SK-N-SH (cell line): Measurements from ENCODE around the gene FKBP8. TPM values are rescaled to one million over a fixed set of nuclear protein-coding genes. Genes with fewer than 3 reads are reported as not detected.

Experiments
- CTCF ChIA-PET: fragments of 300-600, 350-600 bp; formaldehyde crosslinking; extraction: SDS; loops from one replicate; lab custom pipeline; 2021; lab: Yijun Ruan, JAX
- POLR2A ChIA-PET: fragments of 350-600 bp; sonication (Branson Sonifier 250); formaldehyde crosslinking; extraction: SDS; loops from one replicate; lab custom pipeline; 2020; ENCODE audit warnings: antibody characterized with exemption, inconsistent platforms; lab: Yijun Ruan, JAX
- DNase-seq: peaks from one replicate; pipeline ENCODE4 v3.0.0; 2012
- H2AFZ ChIP-seq: fragments of 200-600 bp; sonication (generic); 2 replicates; pipeline ENCODE4 v1.8.1; 2016; ENCODE audit warnings: antibody characterized with exemption, mild to moderate bottlenecking, low read depth
- H3F3A ChIP-seq: fragments of 200-600 bp; sonication (generic); replicated peaks from 2 replicates; pipeline ENCODE3; 2016; ENCODE audit warnings: antibody characterized with exemption, mild to moderate bottlenecking; ENCODE audit not compliant: insufficient read depth
- H3K27ac ChIP-seq, 2 experiments: fragments of 200-500 bp in 1 of 2; fragments of 200-600 bp in 1 of 2; sonication (Bioruptor generic) in 1 of 2; sonication (generic), shearing (Covaris generic) in 1 of 2; 2 replicates each; pipeline versions ENCODE4 v1.5.1 to v1.6.1; 2014 to 2016; ENCODE audit warnings: low read depth in 2 of 2, inconsistent platforms in 1 of 2, low read length in 1 of 2, mild to moderate bottlenecking in 1 of 2, mixed read lengths in 1 of 2
- H3K27me3 ChIP-seq: fragments of 200-600 bp; sonication (generic), shearing (Covaris generic); 2 replicates; pipeline ENCODE4 v1.6.1; 2016; ENCODE audit warnings: mixed run types; ENCODE audit not compliant: insufficient read depth
- H3K36me3 ChIP-seq, 2 experiments: fragments of 200-500 bp in 1 of 2; fragments of 200-600 bp in 1 of 2; sonication (Bioruptor generic) in 1 of 2; sonication (generic) in 1 of 2; replicated peaks in 1 of 2; 2 replicates each; pipeline versions ENCODE3 to v1.5.1; 2014 to 2016; ENCODE audit warnings: low read length in 1 of 2, mild to moderate bottlenecking in 1 of 2; ENCODE audit not compliant: insufficient read depth in 2 of 2, control insufficient read depth in 1 of 2
- H3K4me1 ChIP-seq, 2 experiments: fragments of 200-500 bp in 1 of 2; fragments of 200-600 bp in 1 of 2; sonication (Bioruptor generic) in 1 of 2; sonication (generic), shearing (Covaris generic) in 1 of 2; 2 replicates each; pipeline versions ENCODE4 v1.5.1 to v1.6.1; 2014 to 2016; ENCODE audit warnings: low read depth in 1 of 2, low read length in 1 of 2, mixed run types in 1 of 2; ENCODE audit not compliant: insufficient read depth in 2 of 2, control insufficient read depth in 1 of 2
- H3K4me2 ChIP-seq: fragments of 200-600 bp; sonication (generic), shearing (Covaris generic); 2 replicates; pipeline ENCODE4 v1.6.1; 2017; ENCODE audit warnings: mixed run types
- H3K4me3 ChIP-seq, 2 experiments: fragments of 200-500 bp in 1 of 2; fragments of 200-600 bp in 1 of 2; sonication (Bioruptor generic) in 1 of 2; sonication (generic), shearing (Covaris generic) in 1 of 2; 2 replicates each; pipeline versions ENCODE4 v1.5.1 to v1.8.1; 2014 to 2016; ENCODE audit warnings: low read depth in 2 of 2, inconsistent platforms in 1 of 2, low read length in 1 of 2, mild to moderate bottlenecking in 1 of 2, mixed read lengths in 1 of 2, moderate library complexity in 1 of 2
- H3K79me2 ChIP-seq: fragments of 200-600 bp; sonication (generic); 2 replicates; pipeline ENCODE4 v1.8.1; 2017; ENCODE audit warnings: mild to moderate bottlenecking; ENCODE audit not compliant: insufficient read depth
- H3K9ac ChIP-seq: fragments of 200-600 bp; sonication (generic); 2 replicates; pipeline ENCODE4 v1.6.1; 2017; ENCODE audit warnings: mixed run types
- H3K9me2 ChIP-seq: fragments of 200-600 bp; sonication (generic); 2 replicates; pipeline ENCODE4 v1.6.1; 2017; ENCODE audit warnings: mixed run types
- H3K9me3 ChIP-seq: fragments of 200-600 bp; sonication (generic); 2 replicates; pipeline ENCODE4 v1.6.1; 2017; ENCODE audit warnings: mixed run types, mild to moderate bottlenecking, moderate library complexity
- H4K20me1 ChIP-seq: fragments of 200-600 bp; sonication (generic); 2 replicates; pipeline ENCODE4 v1.6.1; 2017; ENCODE audit warnings: mild to moderate bottlenecking, mixed run types; ENCODE audit not compliant: insufficient read depth
- ELF1 ChIP-seq: IDR thresholded peaks from 2 replicates; pipeline ENCODE4 v1.4.0; 2012
- EZH2phosphoT487 ChIP-seq: fragments of 200-600 bp; sonication (generic); IDR thresholded peaks from 2 replicates; pipeline ENCODE4 v1.6.1; 2017; ENCODE audit warnings: low read depth, mixed run types, mild to moderate bottlenecking, antibody characterized with exemption, moderate library complexity, borderline replicate concordance
- FOSL2 ChIP-seq: IDR thresholded peaks from 2 replicates; pipeline ENCODE4 v1.4.0; 2012; ENCODE audit warnings: low read depth, mild to moderate bottlenecking, moderate library complexity, borderline replicate concordance
- JUND ChIP-seq: IDR thresholded peaks from 2 replicates; pipeline ENCODE4 v1.4.0; 2012
- MEF2A ChIP-seq: IDR thresholded peaks from 2 replicates; pipeline ENCODE4 v1.4.0; 2012; ENCODE audit warnings: low read depth, borderline replicate concordance
- NRF1 ChIP-seq: IDR thresholded peaks from 2 replicates; pipeline ENCODE4 v1.6.1; 2012; ENCODE audit warnings: low read depth, mild to moderate bottlenecking, low read length
- POLR2AphosphoS5 ChIP-seq: IDR thresholded peaks from 2 replicates; pipeline ENCODE4 v1.6.1; 2012; ENCODE audit warnings: low read depth, low read length
- RAD21 ChIP-seq: IDR thresholded peaks from 2 replicates; pipeline ENCODE4 v1.6.1; 2012; ENCODE audit warnings: mild to moderate bottlenecking, low read length
- RCOR1 ChIP-seq: fragments of 150-350 bp; IDR thresholded peaks from 2 replicates; pipeline ENCODE4 v1.6.1; 2017; ENCODE audit warnings: antibody characterized with exemption, low read length
- RXRA ChIP-seq: IDR thresholded peaks from 2 replicates; pipeline ENCODE4 v1.4.0; 2012; ENCODE audit warnings: low read depth, mild to moderate bottlenecking, borderline replicate concordance
- SIN3A ChIP-seq: IDR thresholded peaks from 2 replicates; pipeline ENCODE4 v1.6.1; 2012; ENCODE audit warnings: low read depth, mild to moderate bottlenecking, low read length, moderate library complexity, borderline replicate concordance
- SMC3 ChIP-seq: IDR thresholded peaks from 2 replicates; pipeline ENCODE4 v1.6.1; 2012; ENCODE audit warnings: low read depth, low read length, improper control_type of control experiment
- TAF1 ChIP-seq: IDR thresholded peaks from 2 replicates; pipeline ENCODE4 v1.6.1; 2012; ENCODE audit warnings: low read depth, mild to moderate bottlenecking, low read length, moderate library complexity, borderline replicate concordance
- TEAD4 ChIP-seq: IDR thresholded peaks from 2 replicates; pipeline ENCODE4 v1.4.0; 2012; ENCODE audit warnings: mild to moderate bottlenecking, borderline replicate concordance; ENCODE audit not compliant: insufficient read depth
- WGBS: methylation state at CpG from one replicate; pipeline ENCODE4 v1.1.6; 2017; ENCODE audit warnings: low lambda C conversion rate; 5-methylcytosine and 5-hydroxymethylcytosine counted together
- polyA plus RNA-seq, 3 experiments: library from polyadenylated mRNA; depleted of rRNA; stranded (reverse); fragments of >200 nt; gene quantifications; 2 replicates each; pipeline ENCODE4 v1.2.3, GENCODE V29; 2012
- TF ChIP-seq, protein P1 (sequence below): IDR thresholded peaks from 2 replicates; pipeline ENCODE4 v1.4.0; 2012; ENCODE audit warnings: low read depth, borderline replicate concordance
- TF ChIP-seq, protein P2 (sequence below): IDR thresholded peaks from 2 replicates; pipeline ENCODE4 v1.4.0; 2012; ENCODE audit warnings: low read depth

Gene FKBP8
- polyA plus RNA-seq, 1 of the 3 experiments (the other 2 are of a cell fraction), result 273 TPM

DNA sequence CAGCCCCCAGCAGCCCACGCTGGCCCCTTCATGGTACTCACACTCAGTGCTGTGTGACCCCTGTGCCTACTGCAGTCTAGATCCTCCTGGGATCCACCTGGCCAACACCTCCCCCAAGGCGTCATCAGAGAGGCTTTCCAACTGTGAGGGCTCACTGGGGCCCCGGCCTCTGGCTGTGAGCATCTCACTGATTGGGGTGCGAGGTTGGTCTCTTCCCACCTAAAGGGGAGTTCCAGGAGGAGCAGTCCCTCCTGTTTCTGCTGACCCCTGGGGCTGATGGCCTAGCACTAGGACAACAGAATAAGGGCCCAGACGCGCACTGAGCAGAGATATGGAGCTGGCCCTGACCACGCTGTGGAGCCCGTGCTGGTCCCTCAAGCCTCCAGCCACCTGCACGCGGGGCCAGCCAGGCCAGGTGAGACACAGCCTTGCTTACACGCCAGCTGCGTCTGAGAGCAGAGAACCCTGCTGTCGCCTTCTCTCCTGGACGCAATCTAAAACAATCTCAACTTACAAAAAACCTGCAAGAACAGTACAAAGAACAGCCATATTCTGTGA, 53.7 kb downstream of the FKBP8 start:
- no peak for DNase-seq
- Histone ChIP-seq H3K4me2 (no peak overlapping the region), H3K79me2 (peaks cover 87% of the 10 kb centered on the region), H2AFZ (no peak overlapping the region), H3K9me2 (no peaks in the 10 kb centered on the region), H3K4me3 (no peak overlapping the region), H3K9ac (no peak overlapping the region), H3K9me3 (no peaks in the 10 kb centered on the region), H3K4me1 (peaks cover 14 to 57% of the 10 kb centered on the region in 2 experiments; a peak in 2 of 4 replicates), H3K27ac (no peak overlapping the region), H3F3A (no peaks in the 10 kb centered on the region), H4K20me1 (peaks cover 95% of the 10 kb centered on the region), H3K27me3 (no peaks in the 10 kb centered on the region), H3K36me3 (no peaks in the 10 kb centered on the region)
- POLR2A ChIA-PET, result interaction anchor here (1.9 kb wide), 1 partner anchor 82 kb away, joined by 10 read pairs; the partner anchor contains the start of gene UBA52
- CTCF ChIA-PET, result interaction anchor here (0.7 to 4.7 kb wide), 10 partner anchors 8 to 358 kb away, joined by 3 to 22 read pairs (median 8); partner anchors contain the start of genes REX1BD and UBA52
- 100% methylated on average over 3 of the region's 14 CpGs for WGBS
- TF ChIP-seq JUND (no peak), RCOR1 (no peak), POLR2AphosphoS5 (no peak), RXRA (no peak), FOSL2 (no peak), SMC3 (no peak), NRF1 (no peak), EZH2phosphoT487 (no peak), TAF1 (no peak), MEF2A (no peak), SIN3A (no peak), RAD21 (no peak), TEAD4 (no peak), ELF1 (no peak)
- TF ChIP-seq, protein P1, sequence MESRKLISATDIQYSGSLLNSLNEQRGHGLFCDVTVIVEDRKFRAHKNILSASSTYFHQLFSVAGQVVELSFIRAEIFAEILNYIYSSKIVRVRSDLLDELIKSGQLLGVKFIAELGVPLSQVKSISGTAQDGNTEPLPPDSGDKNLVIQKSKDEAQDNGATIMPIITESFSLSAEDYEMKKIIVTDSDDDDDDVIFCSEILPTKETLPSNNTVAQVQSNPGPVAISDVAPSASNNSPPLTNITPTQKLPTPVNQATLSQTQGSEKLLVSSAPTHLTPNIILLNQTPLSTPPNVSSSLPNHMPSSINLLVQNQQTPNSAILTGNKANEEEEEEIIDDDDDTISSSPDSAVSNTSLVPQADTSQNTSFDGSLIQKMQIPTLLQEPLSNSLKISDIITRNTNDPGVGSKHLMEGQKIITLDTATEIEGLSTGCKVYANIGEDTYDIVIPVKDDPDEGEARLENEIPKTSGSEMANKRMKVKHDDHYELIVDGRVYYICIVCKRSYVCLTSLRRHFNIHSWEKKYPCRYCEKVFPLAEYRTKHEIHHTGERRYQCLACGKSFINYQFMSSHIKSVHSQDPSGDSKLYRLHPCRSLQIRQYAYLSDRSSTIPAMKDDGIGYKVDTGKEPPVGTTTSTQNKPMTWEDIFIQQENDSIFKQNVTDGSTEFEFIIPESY, result no peak
- TF ChIP-seq, protein P2, sequence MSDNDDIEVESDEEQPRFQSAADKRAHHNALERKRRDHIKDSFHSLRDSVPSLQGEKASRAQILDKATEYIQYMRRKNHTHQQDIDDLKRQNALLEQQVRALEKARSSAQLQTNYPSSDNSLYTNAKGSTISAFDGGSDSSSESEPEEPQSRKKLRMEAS, result no peak
